Hair follicle dermal papilla cell (primary cell): ENCODE data around the gene HOMER1. TPM values are rescaled to one million over a fixed set of nuclear protein-coding genes. Genes with fewer than 3 reads are reported as not detected.

Source experiments
- small RNA-seq: library from RNA; depleted of rRNA; stranded (forward); fragments of <200 nt; gene quantifications from one replicate; pipeline ENCODE3, GENCODE V24; 2012
- total RNA-seq: library from RNA; depleted of rRNA; stranded (reverse); fragments of >200 nt; gene quantifications from 2 replicates; pipeline ENCODE4 v1.2.3, GENCODE V29; 2012

The HOMER1 gene, protein sequence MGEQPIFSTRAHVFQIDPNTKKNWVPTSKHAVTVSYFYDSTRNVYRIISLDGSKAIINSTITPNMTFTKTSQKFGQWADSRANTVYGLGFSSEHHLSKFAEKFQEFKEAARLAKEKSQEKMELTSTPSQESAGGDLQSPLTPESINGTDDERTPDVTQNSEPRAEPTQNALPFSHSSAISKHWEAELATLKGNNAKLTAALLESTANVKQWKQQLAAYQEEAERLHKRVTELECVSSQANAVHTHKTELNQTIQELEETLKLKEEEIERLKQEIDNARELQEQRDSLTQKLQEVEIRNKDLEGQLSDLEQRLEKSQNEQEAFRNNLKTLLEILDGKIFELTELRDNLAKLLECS
- 4.3 and 5.8 TPM in 2 replicates for total RNA-seq

DNA sequence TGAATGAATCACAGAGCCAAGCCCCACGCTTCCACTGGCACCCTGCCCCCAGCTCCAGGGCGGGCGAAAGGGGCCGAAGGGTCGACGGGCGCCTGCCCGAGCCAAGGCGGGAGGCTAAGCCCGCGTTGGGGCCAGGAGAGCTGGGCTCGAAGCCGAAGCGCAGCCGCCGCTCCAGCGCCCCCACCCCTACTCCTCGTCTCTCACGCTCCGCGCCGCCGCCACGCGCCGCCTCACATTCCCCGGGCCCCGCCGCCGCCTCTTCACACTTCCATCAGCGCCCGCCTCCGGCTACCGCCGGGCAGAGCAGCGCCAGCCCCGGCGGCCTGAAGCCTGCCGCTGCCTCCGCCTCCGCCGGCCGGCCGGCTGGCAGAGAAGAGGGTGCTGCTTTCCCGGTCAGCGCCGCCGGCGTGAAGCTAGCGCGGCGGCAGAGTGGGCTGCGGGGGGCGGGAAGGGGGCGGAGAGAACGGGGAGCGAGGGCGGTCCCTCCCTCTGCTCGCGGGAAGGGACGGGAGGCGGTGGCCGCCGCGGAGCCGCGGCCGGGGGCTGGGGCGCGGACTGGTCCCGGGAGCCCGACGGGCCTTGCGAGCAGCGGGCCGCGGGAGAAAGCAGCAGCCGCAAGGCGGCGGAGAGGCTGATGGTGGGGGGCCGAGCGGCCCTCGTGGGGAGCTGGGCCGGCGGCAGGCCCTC, at the start of gene HOMER1:
Gene HOMER1, minus strand, starts transcription at position 431 of the 687 bp plus-strand sequence. CDS start 1,360 bp downstream, outside the sequence.

Small RNAs within 50 kb of the gene (small RNA-seq; reads per million reads assigned to genes)
- gene RF00019: not detected

Other genes starting within 250 kb of the HOMER1 start
- 50.6 and 64.4 TPM in 2 replicates for gene TENT2, start 98.3 kb upstream of the HOMER1 start, total RNA-seq
- gene CMYA5, start 175.7 kb upstream of the HOMER1 start, total RNA-seq: 2.4 and 2.8 TPM in 2 replicates